ENCODE results near the gene PIGQ. TPM values are rescaled to one million over a fixed set of nuclear protein-coding genes. Genes with fewer than 3 reads are reported as not detected.

Gene PIGQ
- total and polyA plus RNA-seq, 2 of the 13 experiments (the other 11 are each of a cell fraction or from before 2014, with no cell fraction given), result 7.7 to 19.7 TPM

GRCh38 chr16:630249-630814 is 60.6 kb downstream of the PIGQ start (continued):
- TF ChIP-seq ATF5 (CRISPR knock-in tag; IDR thresholded peaks at IDR 0.05; ENCODE audit: low read depth) (0 out of 2 replicates have a peak, but pooled peaks have one; percentile 36), FLYWCH1 (CRISPR knock-in tag; IDR thresholded peaks at IDR 0.05) (no peak), ZNF10 (CRISPR knock-in tag; IDR thresholded peaks at IDR 0.05; ENCODE audit: borderline replicate concordance, low read depth) (no peak), TFE3 (CRISPR knock-in tag; IDR thresholded peaks at IDR 0.05) (no peak), EP300 (IDR thresholded peaks at IDR 0.05; ENCODE audit: low read depth in 2 of 2, low read length in 2 of 2) (peak in 1 of 2 experiments; percentile 32; a peak in 1 of 4 replicates), EP300 (CRISPR knock-in tag; IDR thresholded peaks at IDR 0.05; ENCODE audit: borderline replicate concordance) (no peak), ZNF350 (CRISPR knock-in tag; IDR thresholded peaks at IDR 0.05; ENCODE audit: borderline replicate concordance, low read depth) (peak; percentile 49; the same call in 1 of the 2 replicates), KDM6A (CRISPR knock-in tag; IDR thresholded peaks at IDR 0.05; ENCODE audit: low read depth) (peak; percentile 57; the same call in 1 of the 2 replicates), KLF12 (CRISPR knock-in tag; IDR thresholded peaks at IDR 0.05; ENCODE audit: borderline replicate concordance) (0 out of 2 replicates have a peak, but pooled peaks have one; percentile 75), SIX4 (CRISPR knock-in tag; IDR thresholded peaks at IDR 0.05) (peak; percentile 97), CAMTA2 (CRISPR knock-in tag; IDR thresholded peaks at IDR 0.05; ENCODE audit: borderline replicate concordance) (0 out of 2 replicates have a peak, but pooled peaks have one; percentile 68), MYC (CRISPR knock-in tag; IDR thresholded peaks at IDR 0.05; ENCODE audit: borderline replicate concordance) (peak; percentile 68; the same call in 1 of the 2 replicates), PATZ1 (CRISPR knock-in tag; IDR thresholded peaks at IDR 0.05) (peak; percentile 98), ZSCAN9 (CRISPR knock-in tag; IDR thresholded peaks at IDR 0.05; ENCODE audit: borderline replicate concordance) (no peak), NR0B2 (CRISPR knock-in tag; IDR thresholded peaks at IDR 0.05) (0 out of 2 replicates have a peak, but pooled peaks have one; percentile 20), ZNF800 (CRISPR knock-in tag; IDR thresholded peaks at IDR 0.05) (peak; percentile 22; the same call in 1 of the 2 replicates), ZFP90 (CRISPR knock-in tag; IDR thresholded peaks at IDR 0.05; ENCODE audit: borderline replicate concordance) (peak; percentile 87), ZNF891 (CRISPR knock-in tag; IDR thresholded peaks at IDR 0.05) (peak; percentile 3; the same call in 1 of the 2 replicates), DNMT1 (CRISPR knock-in tag; IDR thresholded peaks at IDR 0.05) (no peak)

Measured in HepG2 (cell line).